ENCODE data around the gene XPNPEP1. TPM values are rescaled to one million over a fixed set of nuclear protein-coding genes. Genes with fewer than 3 reads are reported as not detected.

XPNPEP1 gene
- total RNA-seq, 4 donors from 2014 or later: 64.9 to 97.7 (median 81.9) TPM

DNA sequence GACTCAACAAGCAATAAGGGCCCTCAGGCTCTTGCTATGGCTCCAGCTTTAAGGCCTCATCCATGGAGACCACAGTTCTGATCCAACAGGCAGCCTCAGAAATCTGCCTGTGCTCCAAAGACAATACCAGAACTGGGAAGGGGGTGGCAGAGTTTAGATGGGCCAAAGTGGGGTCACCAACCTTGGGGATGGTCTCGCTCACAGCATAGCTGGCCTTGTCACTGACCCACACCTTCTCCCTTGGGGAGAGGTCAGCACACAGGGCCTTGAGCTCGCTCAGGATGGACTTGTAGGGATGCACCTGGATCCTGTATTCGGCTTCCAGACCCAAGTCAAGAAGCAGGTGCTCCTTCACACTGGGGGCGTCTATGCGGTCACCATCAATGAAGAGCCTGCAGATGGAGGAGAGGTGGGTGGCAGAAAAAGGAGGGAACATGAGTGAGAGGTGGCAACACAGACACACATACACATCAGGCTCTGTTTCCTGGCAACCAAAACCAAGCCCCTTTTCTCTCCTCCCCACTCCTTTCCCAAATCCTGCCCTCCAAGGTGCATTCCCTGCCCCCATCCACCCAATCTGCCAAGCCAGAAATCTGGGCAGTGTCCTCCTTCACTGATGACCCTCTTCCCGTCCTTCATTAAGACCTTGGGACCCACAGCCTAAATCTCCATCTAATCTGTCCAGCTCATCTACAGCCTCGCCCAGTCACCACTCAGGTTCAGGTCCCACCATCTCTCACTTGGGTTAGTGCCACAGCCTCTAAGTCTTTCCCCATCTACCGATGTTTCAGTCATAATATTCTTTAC, 40.9 kb downstream of the XPNPEP1 start:
- TF ChIP-seq, protein P1, sequence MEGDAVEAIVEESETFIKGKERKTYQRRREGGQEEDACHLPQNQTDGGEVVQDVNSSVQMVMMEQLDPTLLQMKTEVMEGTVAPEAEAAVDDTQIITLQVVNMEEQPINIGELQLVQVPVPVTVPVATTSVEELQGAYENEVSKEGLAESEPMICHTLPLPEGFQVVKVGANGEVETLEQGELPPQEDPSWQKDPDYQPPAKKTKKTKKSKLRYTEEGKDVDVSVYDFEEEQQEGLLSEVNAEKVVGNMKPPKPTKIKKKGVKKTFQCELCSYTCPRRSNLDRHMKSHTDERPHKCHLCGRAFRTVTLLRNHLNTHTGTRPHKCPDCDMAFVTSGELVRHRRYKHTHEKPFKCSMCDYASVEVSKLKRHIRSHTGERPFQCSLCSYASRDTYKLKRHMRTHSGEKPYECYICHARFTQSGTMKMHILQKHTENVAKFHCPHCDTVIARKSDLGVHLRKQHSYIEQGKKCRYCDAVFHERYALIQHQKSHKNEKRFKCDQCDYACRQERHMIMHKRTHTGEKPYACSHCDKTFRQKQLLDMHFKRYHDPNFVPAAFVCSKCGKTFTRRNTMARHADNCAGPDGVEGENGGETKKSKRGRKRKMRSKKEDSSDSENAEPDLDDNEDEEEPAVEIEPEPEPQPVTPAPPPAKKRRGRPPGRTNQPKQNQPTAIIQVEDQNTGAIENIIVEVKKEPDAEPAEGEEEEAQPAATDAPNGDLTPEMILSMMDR (IDR thresholded peaks at IDR 0.05; ENCODE audit: low read depth): no peak

DNA sequence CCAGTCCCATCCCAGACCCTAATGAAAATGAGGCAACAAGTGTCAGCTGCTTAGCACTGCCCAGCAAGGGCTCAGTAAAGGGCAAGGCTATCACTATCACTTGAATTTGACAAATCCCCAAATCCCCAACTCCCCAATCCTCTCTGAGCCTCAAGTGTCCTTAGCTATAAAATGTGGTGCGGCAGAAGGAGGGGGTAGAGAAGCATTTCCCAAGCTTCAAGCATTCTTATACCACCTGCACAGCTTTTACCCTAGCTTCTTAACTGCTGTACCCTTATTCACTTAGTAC, 41.6 kb downstream of the XPNPEP1 start:
- TF ChIP-seq, protein P1 (IDR thresholded peaks at IDR 0.05; ENCODE audit: low read depth): no peak

DNA sequence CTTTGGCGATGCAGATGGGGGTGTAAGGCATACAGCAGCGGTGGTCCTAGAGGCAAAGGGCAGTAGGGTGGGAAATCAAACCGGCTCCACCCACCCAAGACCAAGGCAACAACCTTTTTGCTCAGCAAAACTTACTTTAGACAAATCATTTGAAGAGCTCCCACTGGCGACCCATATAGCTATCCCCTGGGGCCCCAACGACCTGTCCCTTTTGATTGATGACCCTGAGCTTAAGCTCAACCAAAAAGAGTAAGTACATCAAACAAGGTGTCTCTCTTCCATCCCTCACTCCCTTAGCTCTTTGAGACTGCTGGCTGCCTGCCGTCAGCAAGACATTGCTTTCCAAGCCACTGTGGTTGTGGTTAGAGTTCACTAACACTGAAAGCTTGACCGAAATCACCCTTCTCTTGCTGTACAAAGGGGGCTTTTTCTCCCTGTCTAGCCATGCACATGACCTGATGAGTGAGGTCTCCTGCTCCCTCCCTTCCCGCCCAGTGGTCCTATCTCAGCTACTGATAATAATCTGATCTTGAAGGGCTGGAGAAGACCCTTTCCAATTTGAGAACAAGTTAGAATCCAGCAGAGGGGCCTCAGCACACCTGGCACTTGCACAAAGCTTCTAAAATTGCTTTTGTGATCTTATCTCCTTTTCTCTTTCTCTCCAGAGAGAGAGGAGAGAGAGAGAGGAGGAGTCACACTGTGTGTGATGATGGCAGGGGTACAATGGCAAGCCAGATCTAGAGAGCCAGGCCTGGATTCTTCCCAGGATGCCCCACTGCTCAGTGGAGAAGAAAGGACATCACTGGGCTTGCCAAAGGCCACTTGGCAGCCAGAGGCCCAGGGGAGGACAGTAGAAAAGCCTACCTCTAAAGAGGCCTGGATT, 42.2 kb downstream of the XPNPEP1 start:
- TF ChIP-seq, protein P1 (IDR thresholded peaks at IDR 0.05; ENCODE audit: low read depth): no peak

DNA sequence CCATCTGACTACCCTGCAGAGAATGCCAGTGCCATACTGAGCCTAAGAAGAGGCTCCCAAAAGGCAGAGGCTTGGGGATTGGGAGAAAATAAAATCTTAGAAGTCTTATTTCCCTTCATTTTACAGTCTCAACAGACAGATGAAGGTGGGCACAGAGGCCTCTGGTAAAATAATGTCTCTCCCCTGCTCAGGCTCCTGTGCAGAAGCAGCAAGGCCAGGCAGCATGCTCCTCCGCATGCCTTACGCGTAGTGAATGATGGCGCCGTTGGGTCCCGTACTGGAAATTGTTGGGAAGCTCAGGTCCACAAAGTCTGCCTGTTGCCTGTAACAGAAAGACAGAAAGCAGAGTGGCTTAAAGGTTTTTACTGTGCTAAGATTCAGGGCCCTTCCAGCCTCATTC, 45.8 kb downstream of the XPNPEP1 start:
- TF ChIP-seq, protein P1 (IDR thresholded peaks at IDR 0.05; ENCODE audit: low read depth): no peak

DNA sequence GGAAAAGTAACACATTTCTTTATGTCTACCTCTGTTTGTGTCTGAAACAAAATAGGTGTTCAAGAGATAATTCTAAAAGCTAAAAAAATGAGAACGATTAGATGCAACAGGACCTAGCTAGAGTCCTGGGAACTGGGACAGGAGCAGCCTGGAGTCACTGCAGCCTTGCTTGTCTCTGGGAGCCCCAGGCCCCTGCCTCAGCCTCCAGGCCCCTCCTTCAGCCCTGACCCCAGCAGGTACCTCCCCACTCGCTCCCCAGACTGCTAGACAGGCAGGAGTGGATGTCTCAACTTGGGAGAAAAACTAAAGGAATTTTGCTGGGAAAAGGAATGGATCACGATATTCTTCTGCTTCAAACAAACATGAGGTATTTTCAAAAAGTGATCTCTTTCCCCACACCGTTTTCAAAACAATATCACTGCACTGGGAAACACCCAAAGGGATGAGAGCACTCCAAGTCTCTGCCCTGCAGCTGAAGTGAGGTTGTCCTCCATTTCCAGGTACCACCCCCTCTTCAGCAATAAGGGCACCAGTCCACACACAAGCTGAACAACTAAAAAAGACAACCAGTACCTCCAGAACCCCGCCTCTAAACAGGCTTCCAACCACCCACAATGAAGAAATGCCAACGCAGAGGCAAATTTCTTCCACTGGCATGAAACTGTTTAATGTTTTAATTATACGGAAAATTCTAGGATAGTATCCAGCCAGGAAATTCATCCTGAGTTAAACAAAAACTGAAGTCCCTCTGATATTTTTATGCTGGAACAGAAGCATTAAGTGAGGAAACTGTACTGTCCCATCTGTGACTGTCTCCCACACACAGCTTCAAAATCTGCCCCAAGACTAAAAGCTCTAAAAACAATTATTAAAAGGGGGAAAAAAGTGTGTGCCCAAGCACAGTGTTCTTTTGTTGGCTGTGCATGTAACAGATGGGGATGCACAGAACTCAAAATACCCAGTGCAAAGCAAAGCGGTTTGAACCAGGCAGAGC, 47.2 kb downstream of the XPNPEP1 start:
- TF ChIP-seq, protein P1 (IDR thresholded peaks at IDR 0.05; ENCODE audit: low read depth): no peak

DNA sequence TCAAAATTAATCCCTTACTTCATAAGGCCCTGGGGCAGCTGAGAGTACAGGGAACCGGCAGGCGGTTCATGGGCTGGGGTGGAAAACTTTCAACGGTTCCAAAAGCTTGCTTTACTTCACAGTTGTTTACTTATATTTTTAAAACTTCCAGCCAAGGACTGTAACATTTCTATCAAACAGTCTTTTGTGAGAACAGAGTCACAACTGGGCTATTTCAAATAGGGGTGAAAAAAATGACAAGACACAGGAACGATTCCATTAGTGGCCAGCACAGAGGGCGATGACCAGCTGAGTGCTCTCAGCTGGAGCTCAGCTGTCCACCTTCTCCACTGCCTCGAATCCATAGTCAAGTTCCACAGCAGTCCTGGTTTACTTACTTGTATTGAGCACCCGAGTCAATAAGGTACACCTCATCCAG, 48.2 kb downstream of the XPNPEP1 start:
- TF ChIP-seq, protein P1 (IDR thresholded peaks at IDR 0.05; ENCODE audit: low read depth): no peak
